Hindlimb muscle (tissue), 1 donor: Measurements from ENCODE around the gene CASP8. TPM values are rescaled to one million over a fixed set of nuclear protein-coding genes. Genes with fewer than 3 reads are reported as not detected.
"Not testable (repeated sequence)": the region's sequence is repeated elsewhere in the genome, so short reads cannot be mapped to it uniquely, and the experiment has no call there.

Source experiments
- DNase-seq: peaks from one replicate; pipeline ENCODE4 v3.0.0-alpha.2; 2013
- polyA plus RNA-seq: library from polyadenylated mRNA; unstranded; fragments of 120-200 nt; gene quantifications from one replicate; pipeline ENCODE4 v1.2.1, GENCODE V29; 2013; ENCODE audit not compliant: insufficient read length

CASP8 gene
- polyA plus RNA-seq: 5.4 TPM

DNA sequence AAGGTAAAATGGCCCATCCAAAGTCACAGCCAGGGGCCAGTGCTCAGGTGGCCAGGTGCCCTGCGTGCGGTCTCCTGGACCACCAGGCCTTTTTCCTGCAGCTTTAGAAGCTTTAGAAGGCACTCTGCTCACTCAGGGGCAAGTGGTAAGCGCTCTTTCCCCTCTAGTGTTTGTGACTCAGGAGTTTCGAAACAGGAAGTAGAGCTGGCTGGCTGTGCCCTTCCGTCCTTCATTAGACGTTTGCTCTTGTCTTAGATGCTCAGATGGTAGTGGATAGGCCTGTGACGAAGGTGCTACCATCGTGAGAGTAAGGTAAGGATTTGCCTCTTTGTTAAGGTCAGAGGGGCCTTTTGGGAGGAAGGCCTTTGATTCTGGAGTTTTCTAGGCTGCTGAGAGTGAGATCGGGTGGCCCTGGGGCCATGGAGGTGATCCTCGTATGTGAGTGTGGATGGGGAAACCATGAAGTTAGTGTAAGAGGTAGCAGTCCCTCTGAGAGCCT lies at the start of gene CASP8:
Gene CASP8, plus strand, starts transcription at position 235 of the 499 bp plus-strand sequence. CDS start 5,951 bp downstream, outside the sequence.
- no peak for DNase-seq

DNA sequence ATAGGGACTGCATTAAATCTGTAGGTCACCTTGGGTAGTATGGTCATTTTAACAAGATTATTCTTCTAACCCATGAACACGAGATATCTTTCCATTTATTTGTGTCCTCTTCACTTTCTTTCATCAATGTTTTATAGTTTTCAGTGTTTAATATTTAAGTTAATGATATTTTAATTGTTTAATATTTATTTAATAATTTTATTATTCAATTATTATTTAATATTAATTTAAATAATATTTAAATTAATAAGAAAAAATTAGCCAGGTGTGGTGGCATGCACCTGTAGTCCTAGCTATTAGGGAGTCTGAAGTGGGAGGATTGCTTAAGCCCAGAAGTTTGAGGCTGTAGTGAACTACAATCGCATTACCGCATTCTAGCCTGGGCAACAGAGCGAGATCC lies 44.4 kb upstream of the CASP8 start:
- no peak for DNase-seq

DNA sequence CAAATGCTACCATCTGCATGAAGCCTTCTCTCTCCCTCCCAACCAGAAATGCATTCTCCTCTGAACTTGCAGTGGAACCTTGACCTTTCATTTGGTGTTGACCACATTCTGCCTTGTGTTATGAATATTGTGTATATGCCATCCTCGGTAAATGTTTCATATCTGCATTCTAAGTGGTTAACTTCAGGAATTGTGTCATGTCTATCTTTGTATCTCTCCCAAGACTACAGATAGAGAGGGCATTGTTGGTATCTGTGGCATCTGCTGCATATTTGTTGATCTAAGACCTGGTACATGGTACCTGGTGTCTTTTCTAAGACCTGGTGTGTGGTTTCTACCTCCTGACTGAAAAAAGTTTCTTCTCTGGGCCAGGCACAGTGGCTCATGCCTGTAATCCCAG lies 43.4 kb upstream of the CASP8 start:
- no peak for DNase-seq

DNA sequence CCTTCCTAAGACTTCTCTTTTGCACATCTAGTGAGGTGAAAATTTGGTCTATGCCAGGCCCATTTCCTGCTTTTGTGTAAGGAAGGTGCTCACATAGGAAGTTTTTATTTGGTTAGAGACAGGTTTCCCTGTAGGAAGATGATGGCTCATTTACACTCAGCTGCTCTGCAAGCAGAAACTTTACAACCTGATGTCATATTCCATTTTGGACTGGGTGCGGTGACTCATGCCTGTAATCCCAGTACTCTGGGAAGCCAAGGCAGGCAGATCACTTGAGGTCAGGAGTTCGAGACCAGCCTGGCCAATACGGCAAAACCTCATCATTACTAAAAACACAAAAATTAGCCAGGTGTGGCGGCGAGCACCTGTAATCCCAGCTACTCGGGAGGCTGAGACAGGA lies 41.6 kb upstream of the CASP8 start:
- no peak for DNase-seq

DNA sequence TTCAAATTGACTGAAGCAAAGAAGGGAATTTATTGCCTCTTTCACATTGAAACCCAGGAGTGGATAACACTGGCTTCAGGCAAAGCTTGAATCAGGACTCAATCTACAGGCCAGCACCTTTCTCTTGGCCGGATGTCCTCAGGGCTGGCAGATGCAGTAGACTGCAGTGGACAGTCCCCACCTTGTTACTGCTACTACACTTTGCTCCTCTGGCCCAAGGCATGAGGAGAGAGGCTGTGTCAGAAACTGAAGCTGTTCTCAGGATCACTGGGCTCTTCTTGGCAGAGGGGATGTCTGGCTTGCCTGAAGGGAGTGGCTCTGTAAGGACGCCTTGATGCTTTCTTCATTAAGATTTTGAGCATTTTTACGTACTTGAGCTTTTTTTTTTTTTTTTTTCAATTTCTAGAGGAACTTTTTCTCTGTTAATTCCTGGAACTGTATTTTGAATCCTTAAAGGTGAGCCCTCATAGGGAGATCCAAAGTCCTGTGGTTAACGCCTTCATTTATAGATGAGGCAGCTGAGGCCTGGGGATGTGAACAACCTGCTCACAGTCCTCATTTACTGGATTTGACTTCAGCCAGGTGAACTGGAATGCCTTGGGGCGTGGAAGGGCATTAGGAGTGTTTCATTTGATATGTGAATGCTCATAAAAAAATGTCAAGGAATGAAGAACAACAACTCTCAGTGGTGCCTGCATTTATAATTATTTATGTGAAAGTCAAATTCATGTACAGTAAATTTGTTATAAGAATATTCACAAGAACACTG lies 40.8 kb upstream of the CASP8 start:
- DNase-seq: no peak

DNA sequence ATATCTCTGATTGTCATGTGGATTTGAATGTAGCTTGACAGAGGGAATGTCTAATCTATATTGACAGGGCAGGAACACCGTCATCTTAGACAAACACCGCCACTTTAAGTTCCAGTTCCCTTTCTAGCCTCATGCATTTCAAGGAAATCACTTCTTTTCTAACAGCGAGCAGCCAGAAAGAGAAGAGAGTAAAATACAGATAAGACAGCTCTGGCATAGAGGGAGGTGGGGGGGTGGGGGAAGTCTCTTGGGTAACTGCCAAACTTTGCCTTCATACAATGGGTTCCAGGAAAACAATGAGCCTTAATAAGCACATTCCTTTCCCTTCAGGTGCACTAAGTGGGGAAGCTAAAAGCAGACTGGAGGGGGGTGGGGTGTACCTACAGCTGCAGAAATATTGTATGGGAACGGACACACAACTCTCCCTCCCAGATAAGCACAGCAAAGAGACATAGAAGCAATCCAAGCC lies 40.2 kb upstream of the CASP8 start:
- DNase-seq: no peak

DNA sequence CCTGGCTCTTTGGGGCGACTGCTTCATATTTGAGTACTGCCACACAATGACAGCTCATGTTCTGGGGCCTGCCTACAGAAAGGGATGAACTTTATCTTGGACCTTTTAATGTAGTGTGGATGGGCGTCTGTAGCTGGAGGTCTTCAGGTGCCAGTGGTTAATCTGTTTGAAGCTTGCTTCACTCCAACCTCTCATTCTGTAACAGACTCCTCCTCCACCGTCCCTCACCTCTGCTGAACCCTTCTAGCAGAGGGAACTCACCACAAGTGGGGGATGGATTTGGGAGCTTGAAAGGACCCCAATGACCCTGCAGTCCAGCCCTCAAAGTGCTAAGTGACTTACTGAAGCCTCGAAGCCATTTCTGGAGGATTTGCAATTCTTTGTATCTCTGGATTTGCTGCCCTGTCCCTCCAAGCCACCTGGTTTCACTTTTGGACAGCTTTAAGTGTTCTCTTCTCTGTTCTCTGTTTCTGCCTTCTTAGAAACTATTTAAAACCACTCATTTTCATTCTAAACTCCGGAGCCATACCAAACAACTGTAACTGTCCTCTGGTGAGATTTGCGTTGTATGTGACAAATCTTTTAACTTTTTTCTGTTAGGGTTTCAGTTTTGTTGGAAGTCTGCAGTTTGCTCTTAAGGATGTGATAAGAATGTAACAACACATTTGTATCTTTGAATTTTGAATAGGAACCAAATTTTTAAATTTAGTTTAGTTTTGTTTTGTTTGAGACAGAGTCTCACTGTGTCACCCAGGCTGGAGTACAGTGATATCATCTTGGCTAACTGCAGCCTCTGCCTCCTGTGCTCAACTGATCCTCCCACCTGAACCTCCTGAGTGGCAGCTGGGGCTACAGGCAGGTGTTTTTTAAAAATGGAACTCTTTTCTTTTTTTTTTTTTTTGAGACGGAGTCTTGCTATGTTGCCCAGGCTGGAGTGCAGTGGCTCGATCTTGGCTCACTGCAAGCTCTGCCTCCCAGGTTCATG lies 37.0 kb upstream of the CASP8 start:
- no peak for DNase-seq

DNA sequence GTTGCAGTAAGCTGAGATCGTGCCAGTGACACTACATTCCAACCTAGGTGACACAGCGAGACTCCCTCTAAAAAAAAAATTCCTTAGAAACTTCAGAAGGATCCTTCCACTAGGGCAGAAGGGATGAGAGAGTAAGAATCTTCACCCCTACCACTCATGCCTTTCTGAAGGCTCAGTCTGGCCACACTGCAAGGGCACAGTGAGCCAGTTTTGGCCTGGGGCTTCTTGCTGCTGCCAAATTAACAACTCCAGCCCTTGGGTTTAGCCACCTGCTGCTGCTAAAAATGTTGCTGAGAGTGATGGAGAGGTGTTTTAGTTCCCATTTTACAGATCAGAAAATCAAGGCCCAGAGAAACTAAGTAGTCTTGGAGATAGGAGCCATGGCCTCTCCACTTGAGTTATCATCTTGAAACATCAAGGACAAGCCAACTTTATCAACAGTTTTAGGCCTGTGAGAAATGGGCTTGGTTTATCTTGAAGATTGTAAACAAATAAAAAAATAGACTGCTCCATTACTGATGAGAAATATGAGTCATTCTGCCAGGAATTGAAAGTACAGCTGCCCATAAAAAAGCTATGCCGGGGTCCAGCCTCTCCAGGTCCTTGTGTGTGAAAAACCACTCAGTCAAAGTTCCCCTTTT lies 31.9 kb upstream of the CASP8 start:
- DNase-seq: no peak

DNA sequence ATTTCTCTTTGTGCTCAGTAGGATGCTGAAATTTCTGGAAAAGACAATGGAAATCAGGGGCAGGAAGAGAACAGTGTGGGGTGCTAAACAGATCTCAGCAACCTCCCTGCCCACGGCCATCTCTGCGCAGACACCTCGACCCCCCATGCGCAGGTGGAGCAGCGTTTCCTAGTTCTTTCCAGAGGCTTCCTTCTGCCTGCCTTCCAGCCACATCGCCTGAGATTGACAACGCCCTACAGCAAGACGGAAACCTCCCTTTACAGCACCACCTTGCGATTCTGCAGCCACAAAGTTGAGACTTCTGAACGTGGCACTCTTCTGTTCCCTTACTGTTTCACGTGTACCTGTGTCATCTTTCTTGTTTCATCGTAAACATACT lies 31.4 kb upstream of the CASP8 start:
- no peak for DNase-seq

DNA sequence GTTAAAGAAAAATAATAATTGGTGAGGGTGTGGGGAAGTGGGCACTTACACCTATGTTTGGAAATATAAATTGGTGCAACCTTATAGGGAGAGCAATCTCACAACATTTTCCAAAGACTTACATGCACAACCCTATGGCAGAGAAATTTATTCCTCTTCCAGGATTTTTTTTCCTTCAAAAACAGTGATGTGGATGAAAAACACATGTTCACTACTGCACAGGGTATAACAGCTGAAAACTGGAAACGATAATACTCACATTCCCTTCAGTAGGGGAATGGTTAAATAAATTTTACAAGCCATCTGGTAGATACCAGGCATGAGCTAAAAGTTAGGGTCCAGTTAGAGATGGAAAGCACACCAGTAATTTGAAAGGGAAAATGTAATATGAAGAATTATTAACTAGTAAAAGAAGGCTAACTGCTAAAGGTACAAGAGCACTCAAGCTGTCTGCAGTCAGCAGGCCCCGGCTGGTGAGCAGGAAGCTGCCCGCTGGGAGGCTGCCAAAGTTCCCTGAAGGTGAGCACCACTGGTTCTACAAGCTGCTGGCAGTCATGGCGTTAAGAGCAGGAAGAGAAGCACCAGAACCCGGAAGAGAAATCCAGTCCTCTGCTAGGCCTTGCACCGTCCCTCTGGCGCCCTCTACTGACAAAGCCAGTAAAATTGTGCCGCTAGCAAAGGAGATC lies 28.4 kb upstream of the CASP8 start:
- DNase-seq: peak; percentile 80

DNA sequence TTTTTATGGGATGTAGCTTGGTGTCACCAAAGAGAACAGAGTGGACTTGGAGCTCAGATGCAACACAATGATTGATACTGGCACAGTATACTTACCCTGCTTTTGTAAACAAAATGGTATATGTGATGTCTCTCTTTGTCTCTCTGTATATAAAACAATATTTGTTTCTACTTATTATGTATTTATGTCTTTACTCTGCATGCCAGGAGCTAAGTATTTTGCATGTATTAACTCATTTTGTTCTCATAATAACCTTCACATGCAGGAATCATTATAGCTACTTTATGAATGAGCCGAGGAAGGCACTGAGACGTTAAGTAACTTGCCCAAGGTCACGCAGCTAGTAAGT lies 27.9 kb upstream of the CASP8 start:
- no peak for DNase-seq

DNA sequence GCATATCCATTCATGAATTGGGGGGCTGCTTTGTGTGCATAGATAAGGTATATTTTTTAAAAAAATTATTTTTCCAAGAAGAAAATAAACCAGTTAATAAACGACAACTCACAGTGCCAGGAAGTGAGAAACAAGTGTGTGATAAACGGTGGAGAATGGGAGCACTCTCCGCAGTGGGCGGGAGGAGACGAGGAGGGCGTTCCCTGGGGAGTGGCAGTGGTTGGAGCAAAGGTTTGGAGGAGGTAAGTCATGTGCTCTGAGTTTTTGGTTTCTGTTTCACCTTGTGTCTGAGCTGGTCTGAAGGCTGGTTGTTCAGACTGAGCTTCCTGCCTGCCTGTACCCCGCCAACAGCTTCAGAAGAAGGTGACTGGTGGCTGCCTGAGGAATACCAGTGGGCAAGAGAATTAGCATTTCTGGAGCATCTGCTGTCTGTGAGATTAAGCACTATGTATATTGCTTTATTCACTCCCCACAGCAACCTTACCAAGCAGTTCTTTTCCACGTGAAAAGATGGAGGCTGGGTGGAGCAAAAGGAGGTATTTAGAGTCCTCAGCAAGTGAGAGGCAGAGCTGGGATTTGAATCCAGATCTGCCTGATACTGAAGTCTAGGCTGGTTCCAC lies 27.0 kb upstream of the CASP8 start:
- DNase-seq: no peak

DNA sequence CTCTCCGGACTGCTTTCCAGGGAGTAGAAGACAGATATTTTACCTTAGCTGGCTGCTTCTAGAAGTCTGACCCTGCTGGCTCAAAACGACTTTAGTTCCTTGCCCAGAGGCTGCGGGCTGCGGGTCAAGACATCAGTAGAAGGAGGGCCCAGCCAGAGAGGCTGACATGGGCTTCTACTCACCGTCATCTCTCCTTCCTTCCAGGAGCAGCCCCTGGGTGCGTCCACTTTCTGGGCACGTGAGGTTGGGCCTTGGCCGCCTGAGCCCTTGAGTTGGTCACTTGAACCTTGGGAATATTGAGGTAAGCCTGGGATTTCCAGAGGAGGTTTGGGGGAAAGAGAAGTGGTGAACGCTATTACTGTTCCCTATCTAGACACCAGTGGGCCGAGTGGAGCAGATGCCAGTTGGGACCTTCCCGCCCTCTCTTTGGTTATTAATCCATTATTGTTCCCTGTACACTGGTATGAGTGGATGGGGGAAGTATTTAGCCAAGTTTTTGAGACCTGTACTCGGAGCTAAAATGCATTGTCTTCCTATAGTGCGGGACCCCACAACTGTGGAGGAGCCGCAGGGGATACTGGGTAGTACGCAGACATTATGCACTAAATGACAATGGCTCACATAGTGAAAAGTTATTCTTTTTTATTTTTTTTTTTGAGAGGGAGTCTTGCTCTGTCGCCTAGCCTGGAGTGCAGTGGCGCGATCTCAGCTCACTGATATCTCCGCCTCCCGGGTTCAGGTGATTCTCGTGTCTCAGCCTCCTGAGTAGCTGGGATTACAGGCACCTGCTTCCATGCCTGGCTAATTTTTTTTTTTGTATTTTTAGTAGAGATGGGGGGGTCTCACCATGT lies 26.3 kb upstream of the CASP8 start:
- no peak for DNase-seq

DNA sequence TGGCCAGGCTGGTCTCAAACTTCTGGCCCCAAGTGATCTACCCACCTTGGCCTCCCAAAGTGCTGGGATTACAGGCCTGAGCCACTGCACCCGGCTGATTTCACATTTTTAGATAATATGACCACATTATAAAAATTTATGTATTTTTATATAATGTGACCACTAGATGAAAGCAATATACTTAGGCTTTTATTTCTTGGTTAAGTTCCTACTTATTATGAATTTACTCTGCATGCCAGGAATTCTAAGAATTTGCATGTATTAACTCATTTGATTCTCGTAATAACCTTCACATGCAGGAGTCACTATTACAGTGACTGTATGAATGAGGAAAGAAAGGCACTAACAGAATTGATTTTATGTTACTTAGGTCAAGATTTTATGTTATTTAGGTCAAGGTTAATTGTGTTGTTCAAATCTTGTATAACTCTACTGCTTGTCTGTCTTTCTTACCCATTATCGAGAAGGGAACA lies 25.6 kb upstream of the CASP8 start:
- DNase-seq: no peak

DNA sequence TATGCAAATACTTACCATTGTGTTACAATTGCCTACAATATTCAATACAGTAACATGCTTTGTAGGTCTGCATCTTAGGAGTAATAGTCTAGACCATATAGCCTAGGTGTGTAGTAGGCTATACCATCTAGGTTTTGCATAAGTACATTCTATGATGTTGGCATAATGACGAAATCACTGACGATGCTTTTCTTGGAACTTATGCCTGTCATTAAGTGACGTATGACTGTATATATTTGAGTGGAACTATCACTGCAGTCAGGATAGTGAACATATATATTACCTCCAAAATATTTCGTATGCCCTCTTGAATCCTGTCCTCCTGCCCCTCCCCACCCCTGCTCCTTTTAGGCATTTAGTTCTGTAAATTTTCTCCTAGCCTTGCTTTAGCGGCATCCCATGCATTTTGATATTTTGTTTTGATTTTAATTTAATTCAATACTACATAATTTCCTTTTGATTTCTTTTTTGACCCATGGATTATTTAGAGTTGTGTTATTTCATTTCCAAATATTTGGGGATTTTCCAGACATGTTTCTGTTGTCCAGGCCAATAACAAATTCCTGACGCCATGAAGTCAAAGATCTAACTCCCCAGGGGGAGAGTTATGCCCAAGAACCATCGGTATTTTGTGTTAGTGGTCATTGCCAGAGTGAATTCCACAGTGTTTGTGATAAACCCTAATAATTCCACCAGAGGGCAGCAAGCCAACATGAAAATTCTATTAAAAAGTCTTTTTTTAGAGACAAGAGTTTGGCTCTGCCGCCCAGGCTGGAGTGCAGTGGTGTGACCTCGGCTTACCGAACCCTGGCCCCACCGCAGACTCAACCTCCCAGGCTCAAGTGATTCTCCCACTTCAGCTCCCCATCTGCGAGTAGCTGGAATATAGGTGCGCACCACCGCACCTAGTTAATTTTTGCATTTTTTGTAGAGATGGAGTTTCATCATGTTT lies 24.2 kb upstream of the CASP8 start:
- peak; percentile 71 for DNase-seq

DNA sequence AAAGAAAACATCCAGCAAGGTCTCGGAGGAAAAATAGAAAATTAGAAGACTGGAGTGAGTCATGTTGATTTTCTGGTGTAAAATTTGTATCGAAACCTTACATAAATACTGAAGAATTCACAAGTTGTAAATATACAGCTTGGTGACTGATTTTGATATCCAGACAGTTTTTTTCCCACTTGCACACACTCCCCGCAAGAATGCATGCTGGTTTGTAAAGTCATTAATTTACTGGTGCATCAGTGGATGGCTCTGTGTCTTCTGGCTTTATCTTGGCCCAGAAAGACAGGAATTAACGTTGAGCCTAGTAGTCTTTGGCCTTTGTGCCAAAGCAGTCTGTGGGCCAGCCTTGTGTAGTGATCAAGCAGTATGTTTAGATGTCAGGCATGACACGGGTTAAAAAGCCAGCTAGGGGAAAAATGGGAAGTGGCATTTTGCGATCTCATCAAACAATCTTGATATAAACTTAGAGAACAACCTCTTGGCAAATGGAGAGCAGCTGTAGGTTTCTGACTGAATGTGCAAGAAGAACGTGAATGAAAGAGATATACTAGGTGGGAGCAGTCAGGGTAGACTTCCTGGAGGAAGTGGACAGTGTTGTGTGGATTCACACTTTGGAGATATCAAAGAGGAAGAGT lies 22.7 kb upstream of the CASP8 start:
- DNase-seq: no peak

DNA sequence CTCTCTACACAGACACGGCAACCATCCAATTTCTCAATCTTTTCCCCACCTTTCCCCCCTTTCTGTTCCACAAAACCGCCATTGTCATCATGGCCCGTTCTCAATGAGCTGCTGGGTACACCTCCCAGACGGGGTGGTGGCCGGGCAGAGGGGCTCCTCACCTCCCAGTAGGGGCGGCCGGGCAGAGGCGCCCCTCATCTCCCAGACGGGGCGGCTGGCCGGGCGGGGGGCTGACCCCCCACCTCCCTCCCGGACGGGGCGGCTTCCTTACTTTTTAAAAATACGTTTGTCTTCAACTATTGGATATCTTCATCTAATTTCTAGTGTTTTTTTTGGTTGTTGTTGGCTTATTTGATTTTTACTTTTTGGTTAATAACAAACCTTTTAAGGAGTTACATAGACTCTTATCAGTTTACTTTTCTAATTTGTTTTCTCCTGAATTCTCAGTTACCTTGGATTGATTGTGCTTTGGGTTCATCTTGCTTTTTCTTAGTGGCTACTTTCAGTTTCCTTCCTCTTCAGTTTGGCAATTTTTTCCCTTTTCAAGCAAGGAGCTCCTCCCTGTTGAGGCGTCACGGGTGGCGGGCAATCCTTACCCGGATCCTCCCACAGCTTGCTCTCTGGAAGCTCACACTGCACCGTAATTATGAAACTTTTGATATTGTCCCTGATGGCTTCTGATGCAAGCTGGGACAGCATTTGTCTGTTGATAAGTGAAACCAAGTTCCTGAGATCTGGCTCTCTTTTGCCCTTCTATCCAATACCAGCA lies 21.0 kb upstream of the CASP8 start:
- not testable (repeated sequence) for DNase-seq
